GM23338 (cell line): ENCODE results near the gene POLR1E. TPM values are rescaled to one million over a fixed set of nuclear protein-coding genes. Genes with fewer than 3 reads are reported as not detected.

ENCODE experiments used
- ATAC-seq: fragments of 200-7000 bp; cut with Tn5 transposase; 3 replicates; pipeline ENCODE4 v1.9.1; 2020
- DNase-seq: peaks from one replicate; pipeline ENCODE4 v3.0.0-alpha.2; 2015; ENCODE audit warnings: low spot score
- H2AFZ ChIP-seq: fragments of 200-600 bp; sonication (generic); 2 replicates; pipeline ENCODE4 v1.8.0; 2016; ENCODE audit warnings: antibody characterized with exemption, mild to moderate bottlenecking, moderate library complexity
- H3F3A ChIP-seq: fragments of 200-600 bp; sonication (generic); replicated peaks from 2 replicates; pipeline ENCODE4 v1.8.0; 2017; ENCODE audit warnings: antibody characterized with exemption, mixed run types, low read depth
- H3K27ac ChIP-seq: fragments of 200-600 bp; sonication (generic); 2 replicates; pipeline ENCODE4 v1.6.1; 2016; ENCODE audit warnings: low read depth
- H3K27me3 ChIP-seq: fragments of 200-600 bp; sonication (generic); 2 replicates; pipeline ENCODE4 v1.8.0; 2016; ENCODE audit warnings: mild to moderate bottlenecking, mixed run types, moderate library complexity; ENCODE audit not compliant: insufficient read depth
- H3K36me3 ChIP-seq: fragments of 200-600 bp; sonication (generic); 2 replicates; pipeline ENCODE4 v1.8.0; 2016; ENCODE audit warnings: mild to moderate bottlenecking; ENCODE audit not compliant: insufficient read depth
- H3K4me1 ChIP-seq: fragments of 200-600 bp; sonication (generic); 2 replicates; pipeline ENCODE4 v1.8.0; 2016; ENCODE audit warnings: mild to moderate bottlenecking, moderate library complexity; ENCODE audit not compliant: insufficient read depth
- H3K4me2 ChIP-seq: fragments of 200-600 bp; sonication (generic); 2 replicates; pipeline ENCODE4 v1.7.1; 2017; ENCODE audit warnings: mixed run types
- H3K4me3 ChIP-seq: fragments of 200-600 bp; sonication (generic); 2 replicates; pipeline ENCODE4 v1.6.1; 2016; ENCODE audit warnings: mixed run types
- H3K79me2 ChIP-seq: fragments of 200-600 bp; sonication (generic); replicated peaks from 2 replicates; pipeline ENCODE4 v1.8.0; 2017; ENCODE audit warnings: mild to moderate bottlenecking; ENCODE audit not compliant: insufficient read depth
- H3K9me2 ChIP-seq: fragments of 200-600 bp; sonication (generic); 2 replicates; pipeline ENCODE4 v1.8.0; 2017; ENCODE audit not compliant: insufficient read depth
- H4K20me1 ChIP-seq: fragments of 200-600 bp; sonication (generic); replicated peaks from 2 replicates; pipeline ENCODE4 v1.8.0; 2017; ENCODE audit warnings: mild to moderate bottlenecking; ENCODE audit not compliant: insufficient read depth
- H3K27ac Mint-ChIP-seq: 2 replicates; pipeline ENCODE4 v1.8.0; 2020; ENCODE audit warnings: inconsistent platforms, mild to moderate bottlenecking, moderate library complexity, mixed read lengths
- H3K27me3 Mint-ChIP-seq: 3 replicates; pipeline ENCODE4 v1.8.0; 2022; ENCODE audit warnings: low read depth, mild to moderate bottlenecking, moderate library complexity, mixed read lengths, inconsistent platforms; ENCODE audit not compliant: insufficient read depth, poor library complexity
- H3K36me3 Mint-ChIP-seq: 3 replicates; pipeline ENCODE4 v1.8.0; 2021; ENCODE audit warnings: low read depth, mild to moderate bottlenecking, inconsistent platforms, moderate library complexity, mixed read lengths
- H3K4me1 Mint-ChIP-seq: 3 replicates; pipeline ENCODE4 v1.8.0; 2020; ENCODE audit warnings: mild to moderate bottlenecking, inconsistent platforms, mixed read lengths
- H3K4me3 Mint-ChIP-seq: 3 replicates; pipeline ENCODE4 v1.8.0; 2021; ENCODE audit warnings: moderate library complexity, mild to moderate bottlenecking, inconsistent platforms, mixed read lengths
- H3K9me3 Mint-ChIP-seq: 3 replicates; pipeline ENCODE4 v1.8.0; 2020; ENCODE audit warnings: moderate library complexity, mild to moderate bottlenecking, inconsistent platforms, mixed read lengths
- JUNB ChIP-seq: IDR thresholded peaks from one replicate; pipeline ENCODE4 v1.6.1; 2016; ENCODE audit warnings: antibody characterized with exemption; ENCODE audit not compliant: unreplicated experiment
- ZNF462 ChIP-seq: fragments of 250-450 bp; sonication (Bioruptor Pico); IDR thresholded peaks from 2 replicates; pipeline ENCODE4 v1.5.0; 2020; ENCODE audit warnings: mild to moderate bottlenecking, moderate library complexity
- polyA plus RNA-seq: library from polyadenylated mRNA; unstranded; fragments of >200 nt; fragmentation: Nextera tagmentation; extraction: Ambion mirVana; gene quantifications from 2 replicates; pipeline ENCODE4 v1.2.1, GENCODE V29; 2016
- total RNA-seq: library from RNA; depleted of rRNA; stranded (reverse); fragments of >200 nt; shearing (Covaris generic); gene quantifications from 2 replicates; pipeline ENCODE4 v1.2.3, GENCODE V29; 2014
- TF ChIP-seq, protein P1 (sequence below): IDR thresholded peaks from 2 replicates; pipeline ENCODE4 v1.6.1; 2016; ENCODE audit warnings: antibody characterized with exemption

POLR1E gene
- total and polyA plus RNA-seq, 2 experiments from 2014 or later, result 19.2 to 45.5 TPM

GRCh38 chr9:37499297-37499696 is 13.5 kb downstream of the POLR1E start (continued):
- TF ChIP-seq, protein P1, sequence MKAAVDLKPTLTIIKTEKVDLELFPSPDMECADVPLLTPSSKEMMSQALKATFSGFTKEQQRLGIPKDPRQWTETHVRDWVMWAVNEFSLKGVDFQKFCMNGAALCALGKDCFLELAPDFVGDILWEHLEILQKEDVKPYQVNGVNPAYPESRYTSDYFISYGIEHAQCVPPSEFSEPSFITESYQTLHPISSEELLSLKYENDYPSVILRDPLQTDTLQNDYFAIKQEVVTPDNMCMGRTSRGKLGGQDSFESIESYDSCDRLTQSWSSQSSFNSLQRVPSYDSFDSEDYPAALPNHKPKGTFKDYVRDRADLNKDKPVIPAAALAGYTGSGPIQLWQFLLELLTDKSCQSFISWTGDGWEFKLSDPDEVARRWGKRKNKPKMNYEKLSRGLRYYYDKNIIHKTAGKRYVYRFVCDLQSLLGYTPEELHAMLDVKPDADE, result no peak

DNA sequence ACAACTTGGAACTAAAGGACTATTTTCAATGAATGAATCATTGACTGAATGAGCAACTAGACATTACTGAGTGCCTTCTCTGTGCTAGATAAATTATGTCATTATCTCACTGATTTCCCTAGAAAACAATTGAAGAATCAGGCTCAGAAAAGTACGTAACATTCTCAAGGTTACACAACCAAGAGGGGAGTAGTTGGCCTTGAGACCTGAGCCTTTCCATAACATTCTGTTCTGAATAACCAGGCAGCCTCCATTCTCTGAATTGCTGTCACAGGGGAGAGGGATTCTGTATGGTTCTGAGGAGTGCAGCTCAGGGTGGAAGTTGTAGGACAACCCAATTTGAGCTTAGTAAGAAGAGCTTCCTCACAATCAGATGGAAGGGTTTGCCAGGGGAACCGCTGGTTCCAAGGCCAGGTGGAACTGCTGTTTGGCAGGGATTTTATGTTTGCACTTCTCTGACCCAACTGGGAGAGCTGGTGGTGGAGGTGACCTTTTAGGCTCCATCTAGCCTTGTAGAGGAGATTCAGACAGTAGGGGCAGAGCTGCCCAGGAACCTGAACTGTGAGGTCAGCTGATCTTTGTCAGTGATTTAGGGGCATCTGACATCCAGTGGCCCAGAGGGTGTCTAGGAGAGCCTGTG is 16.3 kb downstream of the POLR1E start:
- Histone ChIP-seq H3K9me2 (no peaks in the 10 kb centered on the region), H2AFZ (no peak overlapping the region), H3F3A (0 out of 2 replicates have a peak, but pooled peaks cover 4% of the 10 kb centered on the region), H3K27ac (no peak overlapping the region), H3K4me1 (no peaks in the 10 kb centered on the region), H4K20me1 (peaks cover 32% of the 10 kb centered on the region), H3K79me2 (0 out of 2 replicates have a peak, but pooled peaks cover 3% of the 10 kb centered on the region), H3K4me2 (no peak overlapping the region), H3K36me3 (peaks cover 59% of the 10 kb centered on the region), H3K27me3 (no peaks in the 10 kb centered on the region), H3K4me3 (no peak overlapping the region)
- no peak for TF ChIP-seq JUNB
- no peak for TF ChIP-seq ZNF462
- Mint-ChIP-seq H3K4me1 (no peaks in the 10 kb centered on the region), H3K27me3 (peaks cover 2% of the 10 kb centered on the region), H3K4me3 (no peak overlapping the region), H3K9me3 (no peaks in the 10 kb centered on the region), H3K36me3 (peaks cover 68% of the 10 kb centered on the region), H3K27ac (no peak overlapping the region)
- DNase-seq (no peak), ATAC-seq (no peak)
